Common myeloid progenitor, CD34-positive (primary cell): Measurements from ENCODE around the gene AP3B1.
"Not testable (repeated sequence)": the region's sequence is repeated elsewhere in the genome, so short reads cannot be mapped to it uniquely, and the experiment has no call there.

ENCODE experiments used
- CTCF ChIA-PET: fragments of 350-600 bp; sonication (Branson Sonifier 250); formaldehyde crosslinking; loops from one replicate; lab custom pipeline; 2021; ENCODE audit warnings: antibody characterized with exemption; lab: Charles Lee
- POLR2A ChIA-PET: fragments of 350-600 bp; sonication (Branson Sonifier 250); formaldehyde crosslinking; loops from one replicate; lab custom pipeline; 2021; ENCODE audit warnings: antibody characterized with exemption; lab: Charles Lee
- DNase-seq, 3 donors: peaks; one replicate each; pipeline versions ENCODE4 v3.0.0 to v3.0.0-alpha.2; 2013
- H3K27ac ChIP-seq, 2 experiments: 1 replicate in 1 of 2; 2 replicates in 1 of 2; pipeline ENCODE4 v1.7.0; 2013; ENCODE audit warnings: inconsistent platforms in 2 of 2, low read length in 2 of 2, mild to moderate bottlenecking in 2 of 2, low read depth in 1 of 2, moderate library complexity in 1 of 2; ENCODE audit not compliant: severe bottlenecking in 2 of 2, insufficient read depth in 1 of 2, poor library complexity in 1 of 2
- H3K27me3 ChIP-seq, 5 experiments: replicated peaks in 2 of 5; 1 replicate in 3 of 5; 2 replicates in 2 of 5; pipeline versions ENCODE4 v1.6.1 to v1.7.0; 2013; ENCODE audit warnings: low read length in 4 of 5, mild to moderate bottlenecking in 2 of 5, moderate library complexity in 2 of 5, inconsistent platforms in 1 of 5; ENCODE audit not compliant: insufficient read depth in 5 of 5, control insufficient read depth in 4 of 5
- H3K36me3 ChIP-seq, 4 experiments: 1 replicate in 2 of 4; 2 replicates in 2 of 4; pipeline versions ENCODE4 v1.6.1 to v1.7.0; 2013; ENCODE audit warnings: low read length in 3 of 4, control low read depth in 1 of 4, mild to moderate bottlenecking in 1 of 4; ENCODE audit not compliant: control insufficient read depth in 4 of 4, insufficient read depth in 4 of 4
- H3K4me1 ChIP-seq, 4 experiments: 1 replicate in 3 of 4; 2 replicates in 1 of 4; pipeline versions ENCODE4 v1.6.1 to v1.7.1; 2013; ENCODE audit warnings: low read length in 3 of 4, mild to moderate bottlenecking in 3 of 4, control low read depth in 1 of 4, inconsistent platforms in 1 of 4, moderate library complexity in 1 of 4; ENCODE audit not compliant: control insufficient read depth in 4 of 4, insufficient read depth in 4 of 4; ENCODE audit errors: control extremely low read depth in 1 of 4
- H3K4me3 ChIP-seq, 7 experiments: 1 replicate in 4 of 7; 2 replicates in 3 of 7; pipeline versions ENCODE4 v1.5.1 to v1.7.0; 2013; ENCODE audit warnings: mild to moderate bottlenecking in 7 of 7, low read length in 6 of 7, moderate library complexity in 6 of 7, inconsistent platforms in 2 of 7, low read depth in 2 of 7, control low read depth in 1 of 7; ENCODE audit not compliant: insufficient read depth in 4 of 7, control insufficient read depth in 1 of 7; ENCODE audit errors: extremely low read depth in 1 of 7
- H3K9me3 ChIP-seq, 5 experiments: 1 replicate in 4 of 5; 2 replicates in 1 of 5; pipeline versions ENCODE4 v1.6.1 to v1.7.1; 2013; ENCODE audit warnings: low read length in 4 of 5, mild to moderate bottlenecking in 2 of 5, inconsistent platforms in 1 of 5, low read depth in 1 of 5, moderate library complexity in 1 of 5; ENCODE audit not compliant: control insufficient read depth in 4 of 5, insufficient read depth in 2 of 5; ENCODE audit errors: control extremely low read depth in 1 of 5
- WGBS: methylation state at CpG from one replicate; pipeline ENCODE4 v1.1.5; 2013; ENCODE audit not compliant: insufficient coverage; 5-methylcytosine and 5-hydroxymethylcytosine counted together

The AP3B1 gene

GRCh38 chr5:78095125-78095524, 199.4 kb downstream of the AP3B1 start:
- Histone ChIP-seq H3K9me3 (peaks cover 0 to 6% (median 2%) of the 10 kb centered on the region in 5 experiments), H3K27ac (no peak overlapping the region), H3K4me3 (no peak overlapping the region), H3K4me1 (no peaks in the 10 kb centered on the region), H3K27me3 (no peaks in the 10 kb centered on the region), H3K36me3 (peaks cover 13 to 28% (median 24%) of the 10 kb centered on the region in 4 experiments)
- ChIA-PET CTCF (no interaction called here), POLR2A (no interaction called here)
- DNase-seq, result no peak

- POLR2A ChIA-PET, result no interaction called here
- CTCF ChIA-PET, result interaction anchor here (1.4 kb wide), 1 partner anchor 13 kb away, joined by 4 read pairs; no protein-coding TSS in a partner anchor
- H3K36me3 ChIP-seq, result peaks cover 5 to 28% (median 17%) of the 10 kb centered on the region in 4 experiments
- no peak for DNase-seq
- no peaks in the 10 kb centered on the region for H3K27me3 ChIP-seq
- H3K9me3 ChIP-seq, result no peaks in the 10 kb centered on the region
- no peak overlapping the region for H3K4me3 ChIP-seq
- no peaks in the 10 kb centered on the region for H3K4me1 ChIP-seq
- WGBS, result no CpG with 5 or more reads among the region's 1 CpG
- H3K27ac ChIP-seq, result no peak overlapping the region
These were observed 204.5 kb downstream of the AP3B1 start for GRCh38 chr5:78090002-78090401.

- ChIA-PET CTCF (no interaction called here), POLR2A (no interaction called here)
- no peaks in the 10 kb centered on the region for H3K27me3 ChIP-seq
- no peak overlapping the region for H3K4me3 ChIP-seq
- DNase-seq, result no peak
- H3K36me3 ChIP-seq, result peaks cover 0 to 2% (median 0%) of the 10 kb centered on the region in 4 experiments
- H3K9me3 ChIP-seq, result no peaks in the 10 kb centered on the region
- no peaks in the 10 kb centered on the region for H3K4me1 ChIP-seq
- H3K27ac ChIP-seq, result no peak overlapping the region
These were observed 215.6 kb downstream of the AP3B1 start for GRCh38 chr5:78078858-78079257.

- no peak for DNase-seq
- no peaks in the 10 kb centered on the region for H3K9me3 ChIP-seq
- no peak overlapping the region for H3K27ac ChIP-seq
- ChIA-PET POLR2A (no interaction called here), CTCF (no interaction called here)
- 100% methylated on average over 4 of the region's 4 CpGs for WGBS
- H3K36me3 ChIP-seq, result peaks cover 0 to 1% (median 0%) of the 10 kb centered on the region in 4 experiments
- no peaks in the 10 kb centered on the region for H3K4me1 ChIP-seq
- H3K4me3 ChIP-seq, result no peak overlapping the region
- H3K27me3 ChIP-seq, result no peaks in the 10 kb centered on the region
These were observed 217.0 kb downstream of the AP3B1 start for GRCh38 chr5:78077369-78078068.

- Histone ChIP-seq H3K36me3 (no peaks in the 10 kb centered on the region), H3K4me3 (no peak overlapping the region), H3K27me3 (no peaks in the 10 kb centered on the region), H3K27ac (no peak overlapping the region), H3K4me1 (no peaks in the 10 kb centered on the region), H3K9me3 (no peaks in the 10 kb centered on the region)
- POLR2A ChIA-PET, result no interaction called here
- no peak for DNase-seq
- CTCF ChIA-PET, result no interaction called here
- 100% methylated on average over 2 of the region's 2 CpGs for WGBS
These were observed 218.1 kb downstream of the AP3B1 start for GRCh38 chr5:78076351-78076750.

- Histone ChIP-seq H3K36me3 (peaks cover 0 to 3% (median 2%) of the 10 kb centered on the region in 4 experiments), H3K4me3 (no peak overlapping the region), H3K4me1 (no peaks in the 10 kb centered on the region), H3K9me3 (peaks cover 0 to 3% (median 0%) of the 10 kb centered on the region in 5 experiments), H3K27ac (no peak overlapping the region), H3K27me3 (no peaks in the 10 kb centered on the region)
- POLR2A ChIA-PET, result no interaction called here
- CTCF ChIA-PET, result no interaction called here
- 94% methylated on average over 2 of the region's 3 CpGs for WGBS
- no peak for DNase-seq
These were observed 219.2 kb downstream of the AP3B1 start for GRCh38 chr5:78075301-78075700.

- H3K36me3 ChIP-seq, H3K4me1 ChIP-seq, CTCF ChIA-PET, DNase-seq, H3K27me3 ChIP-seq, POLR2A ChIA-PET, H3K27ac ChIP-seq: not testable (repeated sequence)
- peak overlapping the region in 1 of 7 experiments; percentile 1 for H3K4me3 ChIP-seq
- WGBS, result 100% methylated on average over 3 of the region's 4 CpGs
- H3K9me3 ChIP-seq, result peaks cover 0 to 13% (median 0%) of the 10 kb centered on the region in 5 experiments
These were observed 223.8 kb downstream of the AP3B1 start for GRCh38 chr5:78070691-78071090.
